Keratinocyte (primary cell): ENCODE results near the gene UBE2E3. TPM values are rescaled to one million over a fixed set of nuclear protein-coding genes. Genes with fewer than 3 reads are reported as not detected.

Experiments
- DNase-seq: peaks from one replicate; pipeline ENCODE4 v3.0.0-alpha.2; 2011; ENCODE audit warnings: low read depth, missing footprints, low spot score
- FAIRE-seq: peaks from 2 replicates; lab custom pipeline; 2011; peaks lifted over from hg19 to GRCh38; lab: Jason Lieb, UNC
- H2AFZ ChIP-seq: 2 replicates; pipeline ENCODE4 v1.6.0; 2012; ENCODE audit warnings: low read length, control low read depth, inconsistent platforms; ENCODE audit not compliant: control insufficient read depth
- H3K27ac ChIP-seq: 2 replicates; pipeline ENCODE4 v1.5.1; 2011; ENCODE audit warnings: low read length; ENCODE audit not compliant: control insufficient read depth, insufficient read depth
- H3K27me3 ChIP-seq: 3 replicates; pipeline ENCODE4 v1.6.0; 2011; ENCODE audit warnings: low read length; ENCODE audit not compliant: control insufficient read depth, insufficient read depth; ENCODE audit errors: extremely low read depth
- H3K36me3 ChIP-seq, 2 experiments: 2 replicates in 1 of 2; 3 replicates in 1 of 2; pipeline ENCODE4 v1.5.1; 2011; ENCODE audit warnings: low read length in 2 of 2, mild to moderate bottlenecking in 1 of 2; ENCODE audit not compliant: control insufficient read depth in 2 of 2, insufficient read depth in 2 of 2; ENCODE audit errors: extremely low read depth in 1 of 2
- H3K4me1 ChIP-seq: 3 replicates; pipeline ENCODE4 v1.5.1; 2011; ENCODE audit warnings: low read length; ENCODE audit not compliant: control insufficient read depth, insufficient read depth; ENCODE audit errors: extremely low read depth
- H3K4me2 ChIP-seq: 3 replicates; pipeline ENCODE4 v1.6.0; 2011; ENCODE audit warnings: low read depth, low read length; ENCODE audit not compliant: control insufficient read depth, insufficient read depth; ENCODE audit errors: extremely low read depth
- H3K4me3 ChIP-seq, 3 experiments: fragments of 200-600 bp in 1 of 3; sonication (generic) in 1 of 3; 2 replicates in 2 of 3; 3 replicates in 1 of 3; pipeline ENCODE4 v1.5.1; 2011 to 2016; ENCODE audit warnings: low read length in 3 of 3, mild to moderate bottlenecking in 3 of 3, control low read depth in 2 of 3, inconsistent platforms in 1 of 3, low read depth in 1 of 3, mixed read lengths in 1 of 3, mixed run types in 1 of 3, moderate library complexity in 1 of 3; ENCODE audit not compliant: control insufficient read depth in 2 of 3, insufficient read depth in 2 of 3; ENCODE audit errors: extremely low read depth in 1 of 3
- H3K79me2 ChIP-seq: 2 replicates; pipeline ENCODE4 v1.6.0; 2012; ENCODE audit warnings: low read length; ENCODE audit not compliant: control insufficient read depth, insufficient read depth
- H3K9ac ChIP-seq: 3 replicates; pipeline ENCODE4 v1.6.0; 2011; ENCODE audit warnings: low read length; ENCODE audit not compliant: control insufficient read depth, insufficient read depth; ENCODE audit errors: extremely low read depth
- H3K9me1 ChIP-seq: 3 replicates; pipeline ENCODE4 v1.6.0; 2011; ENCODE audit warnings: low read length; ENCODE audit not compliant: control insufficient read depth, insufficient read depth; ENCODE audit errors: extremely low read depth
- H3K9me3 ChIP-seq: 2 replicates; pipeline ENCODE4 v1.5.1; 2012; ENCODE audit warnings: low read depth, low read length; ENCODE audit not compliant: control insufficient read depth
- H4K20me1 ChIP-seq: 3 replicates; pipeline ENCODE4 v1.6.0; 2011; ENCODE audit warnings: low read length; ENCODE audit not compliant: control insufficient read depth, insufficient read depth; ENCODE audit errors: extremely low read depth
- CTCF ChIP-seq, 3 experiments: IDR thresholded peaks in 1 of 3; conservative IDR thresholded peaks in 1 of 3; optimal IDR thresholded peaks in 1 of 3; 2 replicates in 2 of 3; 3 replicates in 1 of 3; pipeline versions ENCODE3 to v1.5.1; 2011; ENCODE audit warnings: low read length in 3 of 3, mild to moderate bottlenecking in 3 of 3, moderate library complexity in 2 of 3, control low read depth in 1 of 3, inconsistent platforms in 1 of 3; ENCODE audit not compliant: insufficient read depth in 2 of 3; ENCODE audit errors: extremely low read depth in 1 of 3
- EZH2 ChIP-seq: IDR thresholded peaks from one replicate; pipeline ENCODE4 v1.6.1; 2012; ENCODE audit warnings: inconsistent platforms, mild to moderate bottlenecking, low read length, moderate library complexity
- dilution Hi-C: fragments of 300-500 bp; cut with MboI; formaldehyde crosslinking; loops from one replicate; pipeline ENCODE4 v1.7.0; 2020; ENCODE audit warnings: low sequenced_read_pairs; ENCODE audit not compliant: extremely low pct_ligation_motif_present
- polyA plus RNA-seq, 5 experiments: library from polyadenylated mRNA; depleted of rRNA in 3 of 5; stranded (reverse) in 3 of 5; stranded (forward) in 1 of 5; unstranded in 1 of 5; fragments of >200 nt; gene quantifications; 1 replicate in 1 of 5; 2 replicates in 3 of 5; 3 replicates in 1 of 5; pipeline versions ENCODE4 v1.2.1 to v1.2.3, GENCODE V29; 2011 to 2012; ENCODE audit warnings: missing spikeins in 2 of 5, low read depth in 1 of 5, low replicate concordance in 1 of 5

The UBE2E3 gene
- polyA plus RNA-seq, 1 donor (not counting 4 experiments of a cell fraction or from before 2014, with no cell fraction given), result 91.1 TPM

- H4K20me1 ChIP-seq, result no peaks in the 10 kb centered on the region
- H3K9ac ChIP-seq, result no peak overlapping the region
- no peaks in the 10 kb centered on the region for H3K27me3 ChIP-seq
- peaks cover 17% of the 10 kb centered on the region for H3K4me1 ChIP-seq
- DNase-seq (no peak), FAIRE-seq (peak; percentile 32)
- no peak overlapping the region for H3K27ac ChIP-seq
- TF ChIP-seq EZH2 (no peak), CTCF (optimal IDR thresholded peaks at IDR 0.05 in 1 of 3, IDR thresholded peaks at IDR 0.05 in 1 of 3, conservative IDR thresholded peaks at IDR 0.05 in 1 of 3; ENCODE audit: extremely low read depth in 1 of 3, insufficient read depth in 2 of 3, low read length in 3 of 3) (no peak)
- no peak overlapping the region for H2AFZ ChIP-seq
- H3K79me2 ChIP-seq, result no peaks in the 10 kb centered on the region
- no peaks in the 10 kb centered on the region for H3K36me3 ChIP-seq
- peaks cover 2% of the 10 kb centered on the region for H3K9me1 ChIP-seq
- no peaks in the 10 kb centered on the region for H3K9me3 ChIP-seq
- no peak overlapping the region for H3K4me3 ChIP-seq
- dilution Hi-C loops, result no loop called here
- no peak overlapping the region for H3K4me2 ChIP-seq
Measured at GRCh38 chr2:181105562-181105961, 125.2 kb downstream of the UBE2E3 start.

GRCh38 chr2:181106229-181106628 lies 125.8 kb downstream of the UBE2E3 start:
- Histone ChIP-seq H4K20me1 (no peaks in the 10 kb centered on the region), H3K9ac (no peak overlapping the region), H2AFZ (no peak overlapping the region), H3K4me2 (no peak overlapping the region), H3K4me1 (peaks cover 17% of the 10 kb centered on the region), H3K27me3 (no peaks in the 10 kb centered on the region), H3K79me2 (no peaks in the 10 kb centered on the region), H3K9me1 (peaks cover 2% of the 10 kb centered on the region), H3K27ac (no peak overlapping the region), H3K36me3 (no peaks in the 10 kb centered on the region), H3K9me3 (no peaks in the 10 kb centered on the region), H3K4me3 (no peak overlapping the region)
- TF ChIP-seq EZH2 (no peak), CTCF (optimal IDR thresholded peaks at IDR 0.05 in 1 of 3, IDR thresholded peaks at IDR 0.05 in 1 of 3, conservative IDR thresholded peaks at IDR 0.05 in 1 of 3; ENCODE audit: extremely low read depth in 1 of 3, insufficient read depth in 2 of 3, low read length in 3 of 3) (no peak)
- DNase-seq (no peak), FAIRE-seq (peak; percentile 63)
- dilution Hi-C loops, result no loop called here
